Measurements from ENCODE around the gene CHRNB4. TPM values are rescaled to one million over a fixed set of nuclear protein-coding genes. Genes with fewer than 3 reads are reported as not detected.

The CHRNB4 gene
- total and polyA plus RNA-seq, 2 donors (not counting 1 experiment from before 2014, with no cell fraction given) = not detected

DNA sequence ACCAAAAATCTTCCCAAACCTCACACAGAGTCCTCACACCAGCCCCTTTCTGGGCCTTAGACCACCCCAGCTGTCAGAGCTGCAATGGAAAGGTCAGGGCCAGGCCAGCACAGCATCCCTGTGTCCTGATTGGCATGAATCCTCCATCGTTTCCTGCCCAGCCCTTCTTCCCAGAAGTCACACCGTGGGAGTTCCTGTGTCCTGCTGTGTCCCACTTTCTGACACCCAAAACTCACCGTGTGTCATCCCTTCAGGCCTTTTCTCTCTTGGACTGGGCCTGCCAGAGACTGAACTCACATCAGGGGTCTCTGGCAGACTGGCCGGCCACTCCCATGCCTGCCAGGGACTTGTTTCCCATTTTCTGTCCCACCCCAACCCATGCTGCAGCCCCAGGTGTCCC is 32.5 kb upstream of the CHRNB4 start:
- no peak overlapping the region for H3K27ac ChIP-seq (ENCODE audit: insufficient read depth, low read length)
- H3K9me3 ChIP-seq (ENCODE audit: control insufficient read depth, insufficient read depth, low read depth, low read length) = no peaks in the 10 kb centered on the region
- H3K4me3 ChIP-seq (replicated peaks in 1 of 4; ENCODE audit: control extremely low read depth in 1 of 4, insufficient read depth in 1 of 4, low read depth in 3 of 4, low read length in 4 of 4) = no peak overlapping the region
- H4K20me1 ChIP-seq (ENCODE audit: control insufficient read depth, extremely low read depth, insufficient read depth, low read length) = no peaks in the 10 kb centered on the region
- DNase-seq (ENCODE audit: low read depth in 2 of 2) = no peak
- no peak overlapping the region for H3K9ac ChIP-seq (ENCODE audit: insufficient read depth, low read length)
- H3K79me2 ChIP-seq (ENCODE audit: control insufficient read depth, insufficient read depth, low read length) = no peaks in the 10 kb centered on the region
- H3K4me1 ChIP-seq (ENCODE audit: control insufficient read depth, extremely low read depth, insufficient read depth, low read length) = no peaks in the 10 kb centered on the region
- no peaks in the 10 kb centered on the region for H3K27me3 ChIP-seq (ENCODE audit: control insufficient read depth, insufficient read depth, low read length)
- no peak overlapping the region for H2AFZ ChIP-seq (ENCODE audit: low read length)
- no peak overlapping the region for H3K4me2 ChIP-seq (ENCODE audit: extremely low read depth, insufficient read depth, low read length)
- no peaks in the 10 kb centered on the region for H3K36me3 ChIP-seq (ENCODE audit: control insufficient read depth, insufficient read depth, low read length)
- no peak for TF ChIP-seq EZH2 (IDR thresholded peaks at IDR 0.05; ENCODE audit: low read length, missing control alignments)
- TF ChIP-seq, protein P1, sequence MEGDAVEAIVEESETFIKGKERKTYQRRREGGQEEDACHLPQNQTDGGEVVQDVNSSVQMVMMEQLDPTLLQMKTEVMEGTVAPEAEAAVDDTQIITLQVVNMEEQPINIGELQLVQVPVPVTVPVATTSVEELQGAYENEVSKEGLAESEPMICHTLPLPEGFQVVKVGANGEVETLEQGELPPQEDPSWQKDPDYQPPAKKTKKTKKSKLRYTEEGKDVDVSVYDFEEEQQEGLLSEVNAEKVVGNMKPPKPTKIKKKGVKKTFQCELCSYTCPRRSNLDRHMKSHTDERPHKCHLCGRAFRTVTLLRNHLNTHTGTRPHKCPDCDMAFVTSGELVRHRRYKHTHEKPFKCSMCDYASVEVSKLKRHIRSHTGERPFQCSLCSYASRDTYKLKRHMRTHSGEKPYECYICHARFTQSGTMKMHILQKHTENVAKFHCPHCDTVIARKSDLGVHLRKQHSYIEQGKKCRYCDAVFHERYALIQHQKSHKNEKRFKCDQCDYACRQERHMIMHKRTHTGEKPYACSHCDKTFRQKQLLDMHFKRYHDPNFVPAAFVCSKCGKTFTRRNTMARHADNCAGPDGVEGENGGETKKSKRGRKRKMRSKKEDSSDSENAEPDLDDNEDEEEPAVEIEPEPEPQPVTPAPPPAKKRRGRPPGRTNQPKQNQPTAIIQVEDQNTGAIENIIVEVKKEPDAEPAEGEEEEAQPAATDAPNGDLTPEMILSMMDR (conservative IDR thresholded peaks at IDR 0.05 in 1 of 2, IDR thresholded peaks at IDR 0.05 in 1 of 2; ENCODE audit: low read depth in 1 of 2, low read length in 2 of 2) = no peak

GRCh38 chr15:78672285-78673014 is 31.4 kb upstream of the CHRNB4 start:
- no peak for DNase-seq (ENCODE audit: low read depth in 2 of 2)

DNA sequence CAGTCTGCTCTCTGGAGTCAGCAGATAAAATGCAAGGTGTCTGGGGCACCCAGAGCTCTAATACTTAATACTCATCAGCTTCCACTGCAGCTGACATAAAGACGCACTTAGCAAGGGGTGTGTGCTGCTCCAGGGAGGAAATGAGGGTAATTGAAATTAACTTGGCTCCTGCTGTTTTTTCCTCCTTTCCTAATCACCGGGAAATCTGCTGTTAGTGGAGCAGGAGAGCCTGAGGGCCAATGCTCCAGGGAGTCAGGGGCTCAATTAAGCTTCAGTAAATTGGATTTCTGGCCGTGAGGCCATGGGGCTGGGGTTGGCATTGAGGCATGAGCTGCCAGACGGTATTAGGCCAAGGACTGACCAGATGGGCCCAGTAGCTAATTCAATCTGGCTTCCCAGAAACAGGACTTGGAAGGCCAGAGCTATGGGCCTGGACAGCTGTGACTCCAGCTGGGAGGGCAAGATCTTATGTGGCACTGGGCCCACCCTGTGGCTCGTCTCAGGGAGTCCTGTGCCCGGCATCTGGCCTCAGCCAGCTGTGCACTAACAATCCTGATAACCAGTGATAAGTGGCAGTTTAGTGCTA is 30.7 kb upstream of the CHRNB4 start:
- H3K36me3 ChIP-seq (ENCODE audit: control insufficient read depth, insufficient read depth, low read length) = no peaks in the 10 kb centered on the region
- H3K9ac ChIP-seq (ENCODE audit: insufficient read depth, low read length) = no peak overlapping the region
- DNase-seq (ENCODE audit: low read depth in 2 of 2) = no peak
- H3K4me2 ChIP-seq (ENCODE audit: extremely low read depth, insufficient read depth, low read length) = no peak overlapping the region
- no peaks in the 10 kb centered on the region for H3K4me1 ChIP-seq (ENCODE audit: control insufficient read depth, extremely low read depth, insufficient read depth, low read length)
- H2AFZ ChIP-seq (ENCODE audit: low read length) = no peak overlapping the region
- no peak for TF ChIP-seq EZH2 (IDR thresholded peaks at IDR 0.05; ENCODE audit: low read length, missing control alignments)
- TF ChIP-seq, protein P1 (conservative IDR thresholded peaks at IDR 0.05 in 1 of 2, IDR thresholded peaks at IDR 0.05 in 1 of 2; ENCODE audit: low read depth in 1 of 2, low read length in 2 of 2) = no peak
- no peaks in the 10 kb centered on the region for H4K20me1 ChIP-seq (ENCODE audit: control insufficient read depth, extremely low read depth, insufficient read depth, low read length)
- no peak overlapping the region for H3K27ac ChIP-seq (ENCODE audit: insufficient read depth, low read length)
- no peaks in the 10 kb centered on the region for H3K79me2 ChIP-seq (ENCODE audit: control insufficient read depth, insufficient read depth, low read length)
- H3K9me3 ChIP-seq (ENCODE audit: control insufficient read depth, insufficient read depth, low read depth, low read length) = no peaks in the 10 kb centered on the region
- no peaks in the 10 kb centered on the region for H3K27me3 ChIP-seq (ENCODE audit: control insufficient read depth, insufficient read depth, low read length)
- H3K4me3 ChIP-seq (replicated peaks in 1 of 4; ENCODE audit: control extremely low read depth in 1 of 4, insufficient read depth in 1 of 4, low read depth in 3 of 4, low read length in 4 of 4) = no peak overlapping the region

More at GRCh38 chr15:78672285-78673014, 31.4 kb upstream of the CHRNB4 start:
- no peaks in the 10 kb centered on the region for H3K9me3 ChIP-seq (ENCODE audit: control insufficient read depth, insufficient read depth, low read depth, low read length)
- no peaks in the 10 kb centered on the region for H3K27me3 ChIP-seq (ENCODE audit: control insufficient read depth, insufficient read depth, low read length)
- H3K27ac ChIP-seq (ENCODE audit: insufficient read depth, low read length) = no peak overlapping the region
- no peak for TF ChIP-seq EZH2 (IDR thresholded peaks at IDR 0.05; ENCODE audit: low read length, missing control alignments)
- TF ChIP-seq, protein P1 (conservative IDR thresholded peaks at IDR 0.05 in 1 of 2, IDR thresholded peaks at IDR 0.05 in 1 of 2; ENCODE audit: low read depth in 1 of 2, low read length in 2 of 2) = no peak
- no peak overlapping the region for H3K9ac ChIP-seq (ENCODE audit: insufficient read depth, low read length)
- H2AFZ ChIP-seq (ENCODE audit: low read length) = no peak overlapping the region
- H3K4me1 ChIP-seq (ENCODE audit: control insufficient read depth, extremely low read depth, insufficient read depth, low read length) = no peaks in the 10 kb centered on the region
- H3K36me3 ChIP-seq (ENCODE audit: control insufficient read depth, insufficient read depth, low read length) = no peaks in the 10 kb centered on the region
- H3K4me2 ChIP-seq (ENCODE audit: extremely low read depth, insufficient read depth, low read length) = no peak overlapping the region
- no peaks in the 10 kb centered on the region for H4K20me1 ChIP-seq (ENCODE audit: control insufficient read depth, extremely low read depth, insufficient read depth, low read length)
- H3K4me3 ChIP-seq (replicated peaks in 1 of 4; ENCODE audit: control extremely low read depth in 1 of 4, insufficient read depth in 1 of 4, low read depth in 3 of 4, low read length in 4 of 4) = no peak overlapping the region
- no peaks in the 10 kb centered on the region for H3K79me2 ChIP-seq (ENCODE audit: control insufficient read depth, insufficient read depth, low read length)

Measured in fibroblast of lung (primary cell).